Testis (tissue), 3 donors: ENCODE measurements around the gene SMARCE1. TPM values are rescaled to one million over a fixed set of nuclear protein-coding genes. Genes with fewer than 3 reads are reported as not detected.

Experiments
- DNase-seq: peaks from one replicate; pipeline ENCODE4 v3.0.0-alpha.2; 2019
- H3K27ac ChIP-seq, 2 donors: fragments of 200-600 bp; sonication (generic); one replicate each; pipeline ENCODE4 v1.5.1; 2019
- H3K27me3 ChIP-seq: fragments of 200-600 bp; sonication (generic); one replicate; pipeline ENCODE4 v1.5.1; 2019
- H3K36me3 ChIP-seq: fragments of 200-600 bp; sonication (generic); one replicate; pipeline ENCODE4 v1.5.1; 2017; ENCODE audit warnings: low read depth; ENCODE audit errors: missing control alignments
- H3K4me1 ChIP-seq: fragments of 200-600 bp; sonication (generic); one replicate; pipeline ENCODE4 v1.5.1; 2019
- H3K4me3 ChIP-seq, 2 donors: fragments of 200-600 bp; sonication (generic); one replicate each; pipeline ENCODE4 v1.5.1; 2017 to 2019
- H3K9me3 ChIP-seq: fragments of 200-600 bp; sonication (generic); one replicate; pipeline ENCODE4 v1.5.1; 2017
- CTCF ChIP-seq, 3 experiments: fragments of 450-650 bp in 2 of 3; fragments of 200-600 bp in 1 of 3; sonication (generic) in 1 of 3; IDR thresholded peaks; one replicate each; pipeline ENCODE4 v1.5.1; 2016 to 2019; ENCODE audit warnings: antibody characterized with exemption in 3 of 3, mild to moderate bottlenecking in 2 of 3, moderate library complexity in 1 of 3
- POLR2A ChIP-seq: fragments of 450-650 bp; IDR thresholded peaks from one replicate; pipeline ENCODE4 v1.6.1; 2017; ENCODE audit warnings: antibody characterized with exemption, mild to moderate bottlenecking, moderate library complexity
- WGBS, 2 donors: methylation state at CpG; one replicate each; pipeline ENCODE4 v1.1.5; 2018; 5-methylcytosine and 5-hydroxymethylcytosine counted together
- intact Hi-C: fragments of 100-400 bp; cut with DNase I; formaldehyde crosslinking; loops from one replicate; pipeline ENCODE4 v1.15.1; 2023; ENCODE audit warnings: low total_unique reads
- polyA plus RNA-seq: library from polyadenylated mRNA; stranded (reverse); fragments of 350-450 nt; fragmentation: Illumina TruSeq; extraction: RNeasy Lipid Tissue Mini Kit (QIAGEN cat#74804); gene quantifications from one replicate; pipeline ENCODE4 v1.2.3, GENCODE V29; 2014; ENCODE audit warnings: low read depth, low replicate concordance; ENCODE audit not compliant: insufficient read depth
- total RNA-seq, 2 donors: library from RNA; depleted of rRNA; stranded (reverse); fragments of >200 nt; gene quantifications; one replicate each; pipeline ENCODE4 v1.2.3, GENCODE V29; 2016

The SMARCE1 gene
- total and polyA plus RNA-seq, 3 donors from 2014 or later = 80.3 to 86.4 (median 81.6) TPM

GRCh38 chr17:40610359-40610758 is 37.3 kb downstream of the SMARCE1 start:
- 68 to 73% methylated on average over 2 of the region's 2 CpGs for WGBS, 2 donors
- no peak for DNase-seq
- TF ChIP-seq CTCF (IDR thresholded peaks at IDR 0.05) = no peak
- intact Hi-C loops = no loop called here
- Histone ChIP-seq H3K4me3 (no peak overlapping the region), H3K27me3 (no peaks in the 10 kb centered on the region), H3K27ac (no peak overlapping the region), H3K36me3 (no peaks in the 10 kb centered on the region), H3K9me3 (no peaks in the 10 kb centered on the region), H3K4me1 (peaks cover 8% of the 10 kb centered on the region)

- Histone ChIP-seq H3K27ac (no peak overlapping the region), H3K36me3 (no peaks in the 10 kb centered on the region), H3K27me3 (no peaks in the 10 kb centered on the region), H3K4me3 (no peak overlapping the region), H3K9me3 (no peaks in the 10 kb centered on the region), H3K4me1 (no peaks in the 10 kb centered on the region)
- intact Hi-C loops = no loop called here
- DNase-seq = no peak
- TF ChIP-seq POLR2A = no peak
- no peak for TF ChIP-seq CTCF (IDR thresholded peaks at IDR 0.05)
- 82 to 83% methylated on average over 6 of the region's 6 CpGs for WGBS, 2 donors
Measured at GRCh38 chr17:40608061-40608581, 39.5 kb downstream of the SMARCE1 start.

- H3K4me3 ChIP-seq = no peak overlapping the region
- WGBS, 2 donors = 79 to 87% methylated on average over 5 of the region's 5 CpGs
- H3K27me3 ChIP-seq = no peaks in the 10 kb centered on the region
- DNase-seq = no peak
- TF ChIP-seq POLR2A (no peak), CTCF (IDR thresholded peaks at IDR 0.05) (no peak)
- H3K27ac ChIP-seq = no peak overlapping the region
- intact Hi-C loops = no loop called here
- H3K36me3 ChIP-seq = no peaks in the 10 kb centered on the region
- no peaks in the 10 kb centered on the region for H3K9me3 ChIP-seq
- no peaks in the 10 kb centered on the region for H3K4me1 ChIP-seq
Measured at GRCh38 chr17:40607641-40608040, 40.0 kb downstream of the SMARCE1 start.

GRCh38 chr17:40606548-40607353 is 40.9 kb downstream of the SMARCE1 start:
- Histone ChIP-seq H3K4me1 (no peaks in the 10 kb centered on the region), H3K9me3 (no peaks in the 10 kb centered on the region), H3K36me3 (no peaks in the 10 kb centered on the region), H3K27me3 (no peaks in the 10 kb centered on the region), H3K27ac (no peak overlapping the region), H3K4me3 (no peak overlapping the region)
- TF ChIP-seq POLR2A (no peak), CTCF (IDR thresholded peaks at IDR 0.05) (no peak)
- DNase-seq = no peak
- intact Hi-C loops = no loop called here
- 62 to 77% methylated on average over 10 of the region's 10 CpGs for WGBS, 2 donors

- Histone ChIP-seq H3K9me3 (no peaks in the 10 kb centered on the region), H3K36me3 (no peaks in the 10 kb centered on the region), H3K27ac (no peak overlapping the region), H3K4me1 (no peaks in the 10 kb centered on the region), H3K4me3 (no peak overlapping the region), H3K27me3 (no peaks in the 10 kb centered on the region)
- TF ChIP-seq CTCF (IDR thresholded peaks at IDR 0.05) (no peak), POLR2A (no peak)
- no peak for DNase-seq
- 94 to 95% methylated on average over 6 of the region's 6 CpGs for WGBS, 2 donors
- intact Hi-C loops = no loop called here
Measured at GRCh38 chr17:40605306-40605705, 42.3 kb downstream of the SMARCE1 start.
